ENCODE data around the gene SCYL1.

GRCh38 chr11:65569164-65569972, 44.5 kb downstream of the SCYL1 start:
- no peak; the same call in 1 of the 2 replicates for TF ChIP-seq POLR2A (IDR thresholded peaks at IDR 0.05; ENCODE audit: low read depth, low read length)
- no peak for TF ChIP-seq TAF1 (IDR thresholded peaks at IDR 0.05; ENCODE audit: low read depth, low read length)
- TF ChIP-seq POLR2AphosphoS5 (IDR thresholded peaks at IDR 0.05; ENCODE audit: low read depth, low read length): 0 out of 2 replicates have a peak, but pooled peaks have one; percentile 60
- TF ChIP-seq PAX5 (IDR thresholded peaks at IDR 0.05; ENCODE audit: insufficient read depth, low read length, severe bottlenecking): no peak
- no peak for TF ChIP-seq POU2F2 (IDR thresholded peaks at IDR 0.05; ENCODE audit: low read depth, low read length)
- TF ChIP-seq SPI1 (IDR thresholded peaks at IDR 0.05; ENCODE audit: low read depth, low read length): no peak
